Esophagus squamous epithelium (tissue), 5 donors: ENCODE measurements around the gene TRIM24. TPM values are rescaled to one million over a fixed set of nuclear protein-coding genes. Genes with fewer than 3 reads are reported as not detected.

Experiments
- DNase-seq: peaks from one replicate; lab custom pipeline; 2025; lab: John Stamatoyannopoulos, UW
- H3K27ac ChIP-seq, 4 donors: fragments of 200-600 bp; sonication (generic); one replicate each; pipeline ENCODE4 v1.5.1; 2016 to 2019; ENCODE audit warnings: mild to moderate bottlenecking in 1 of 4
- H3K27me3 ChIP-seq, 4 donors: fragments of 200-600 bp; sonication (generic); 1 replicate in 3 of 4; 2 replicates in 1 of 4; pipeline versions ENCODE4 v1.5.1 to v1.6.0; 2017 to 2021; ENCODE audit warnings: antibody characterized with exemption in 1 of 4
- H3K36me3 ChIP-seq, 3 donors: fragments of 200-600 bp; sonication (generic); one replicate each; pipeline ENCODE4 v1.5.1; 2016 to 2019
- H3K4me1 ChIP-seq, 3 donors: fragments of 200-600 bp; sonication (generic); one replicate each; pipeline ENCODE4 v1.5.1; 2017 to 2019
- H3K4me3 ChIP-seq, 4 donors: fragments of 200-600 bp; sonication (generic); 1 replicate in 3 of 4; 2 replicates in 1 of 4; pipeline ENCODE4 v1.5.1; 2016 to 2019; ENCODE audit warnings: mild to moderate bottlenecking in 2 of 4, moderate library complexity in 1 of 4
- H3K9me3 ChIP-seq, 3 donors: fragments of 200-600 bp; sonication (generic); one replicate each; pipeline ENCODE4 v1.5.1; 2016 to 2019
- POLR2A ChIP-seq, 4 donors: fragments of 450-650 bp; IDR thresholded peaks; one replicate each; pipeline ENCODE4 v1.6.1; 2017; ENCODE audit warnings: antibody characterized with exemption in 4 of 4, mild to moderate bottlenecking in 4 of 4, moderate library complexity in 3 of 4
- WGBS, 2 donors: methylation state at CpG; one replicate each; pipeline ENCODE4 v1.1.5; 2018; 5-methylcytosine and 5-hydroxymethylcytosine counted together
- intact Hi-C: fragments of 100-400 bp; cut with DNase I; formaldehyde crosslinking; loops from one replicate; pipeline ENCODE4 v1.15.0; 2022
- total RNA-seq, 4 donors: library from RNA; depleted of rRNA; stranded (reverse); fragments of >200 nt; gene quantifications; one replicate each; pipeline ENCODE4 v1.1.0, GENCODE V29; 2016
- TF ChIP-seq, protein P1 (sequence below), 6 experiments: fragments of 450-650 bp in 4 of 6; fragments of 200-600 bp in 2 of 6; sonication (generic) in 2 of 6; IDR thresholded peaks; one replicate each; pipeline ENCODE4 v1.5.1; 2016 to 2019; ENCODE audit warnings: antibody characterized with exemption in 6 of 6, mild to moderate bottlenecking in 4 of 6, moderate library complexity in 4 of 6
- donor health status: DM: yes; HTN: yes; CAD: no.

TRIM24 gene
- total RNA-seq, 4 donors from 2014 or later: 8.3 to 17.5 (median 15.0) TPM

- TF ChIP-seq, protein P1, sequence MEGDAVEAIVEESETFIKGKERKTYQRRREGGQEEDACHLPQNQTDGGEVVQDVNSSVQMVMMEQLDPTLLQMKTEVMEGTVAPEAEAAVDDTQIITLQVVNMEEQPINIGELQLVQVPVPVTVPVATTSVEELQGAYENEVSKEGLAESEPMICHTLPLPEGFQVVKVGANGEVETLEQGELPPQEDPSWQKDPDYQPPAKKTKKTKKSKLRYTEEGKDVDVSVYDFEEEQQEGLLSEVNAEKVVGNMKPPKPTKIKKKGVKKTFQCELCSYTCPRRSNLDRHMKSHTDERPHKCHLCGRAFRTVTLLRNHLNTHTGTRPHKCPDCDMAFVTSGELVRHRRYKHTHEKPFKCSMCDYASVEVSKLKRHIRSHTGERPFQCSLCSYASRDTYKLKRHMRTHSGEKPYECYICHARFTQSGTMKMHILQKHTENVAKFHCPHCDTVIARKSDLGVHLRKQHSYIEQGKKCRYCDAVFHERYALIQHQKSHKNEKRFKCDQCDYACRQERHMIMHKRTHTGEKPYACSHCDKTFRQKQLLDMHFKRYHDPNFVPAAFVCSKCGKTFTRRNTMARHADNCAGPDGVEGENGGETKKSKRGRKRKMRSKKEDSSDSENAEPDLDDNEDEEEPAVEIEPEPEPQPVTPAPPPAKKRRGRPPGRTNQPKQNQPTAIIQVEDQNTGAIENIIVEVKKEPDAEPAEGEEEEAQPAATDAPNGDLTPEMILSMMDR (IDR thresholded peaks at IDR 0.05): no peak
- TF ChIP-seq POLR2A (IDR thresholded peaks at IDR 0.05): no peak
- Histone ChIP-seq H3K4me1 (no peaks in the 10 kb centered on the region), H3K9me3 (peaks cover 0 to 17% (median 3%) of the 10 kb centered on the region in 3 donors), H3K27ac (no peak overlapping the region), H3K27me3 (no peaks in the 10 kb centered on the region), H3K36me3 (no peaks in the 10 kb centered on the region), H3K4me3 (no peak overlapping the region)
- DNase-seq: no peak
- intact Hi-C loops: no loop called here
- WGBS, 2 donors: 82 to 84% methylated on average over 10 of the region's 10 CpGs
Observed at GRCh38 chr7:138435231-138435919, 24.7 kb upstream of the TRIM24 start.

DNA sequence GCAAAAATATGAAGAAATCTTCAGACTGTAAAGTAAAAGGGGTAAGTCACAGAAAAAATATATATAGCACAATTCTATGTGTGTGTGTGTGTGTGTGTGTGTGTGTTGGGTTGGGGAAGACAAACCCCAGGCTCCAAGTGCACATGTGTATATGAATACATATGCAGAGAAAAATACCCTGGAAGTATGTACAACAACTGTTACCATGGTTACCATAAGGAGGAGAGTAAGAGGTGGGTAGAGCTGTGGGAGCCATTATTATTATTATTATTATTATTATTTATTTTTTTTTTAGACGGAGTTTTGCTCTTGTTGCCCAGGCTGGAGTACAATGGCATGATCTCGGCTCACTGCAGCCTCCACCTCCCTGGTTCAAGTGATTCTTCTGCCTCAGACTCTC is 23.7 kb upstream of the TRIM24 start:
- no peak for DNase-seq
- Histone ChIP-seq H3K36me3 (no peaks in the 10 kb centered on the region), H3K4me1 (no peaks in the 10 kb centered on the region), H3K9me3 (peaks cover 0 to 7% (median 0%) of the 10 kb centered on the region in 3 donors), H3K4me3 (no peak overlapping the region), H3K27me3 (no peaks in the 10 kb centered on the region), H3K27ac (no peak overlapping the region)
- TF ChIP-seq POLR2A (IDR thresholded peaks at IDR 0.05): no peak
- TF ChIP-seq, protein P1 (IDR thresholded peaks at IDR 0.05): no peak
- intact Hi-C loops: no loop called here
- WGBS, 2 donors: 73 to 92% methylated on average over 2 of the region's 2 CpGs

DNA sequence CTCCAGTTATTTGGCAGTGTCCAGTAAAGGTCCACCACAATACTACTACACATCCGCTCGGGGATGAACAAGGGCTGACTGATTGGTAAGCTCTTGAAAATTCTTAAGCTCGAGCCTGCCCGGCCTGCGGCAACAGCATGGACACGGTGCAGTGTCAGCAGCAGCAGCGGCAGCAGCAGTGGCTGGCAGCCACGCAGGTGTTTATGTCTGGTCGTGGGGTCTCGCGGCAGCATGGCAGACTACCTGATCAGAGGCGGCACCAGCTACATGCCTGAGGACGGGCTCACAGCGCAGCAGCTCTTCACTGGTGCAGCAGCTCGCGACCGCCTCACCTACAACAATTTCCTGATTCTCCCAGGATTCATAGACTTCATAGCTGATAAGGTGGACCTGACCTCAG is 19.6 kb upstream of the TRIM24 start:
- Histone ChIP-seq H3K4me1 (no peaks in the 10 kb centered on the region), H3K4me3 (no peak overlapping the region), H3K36me3 (no peaks in the 10 kb centered on the region), H3K9me3 (no peaks in the 10 kb centered on the region), H3K27ac (no peak overlapping the region), H3K27me3 (no peaks in the 10 kb centered on the region)
- 92% methylated on average over 9 of the region's 17 CpGs; no CpG with 5 or more reads in 1 of the 2 donors for WGBS, 2 donors
- no peak for DNase-seq
- TF ChIP-seq, protein P1 (IDR thresholded peaks at IDR 0.05): no peak
- no peak for TF ChIP-seq POLR2A (IDR thresholded peaks at IDR 0.05)
- intact Hi-C loops: no loop called here

DNA sequence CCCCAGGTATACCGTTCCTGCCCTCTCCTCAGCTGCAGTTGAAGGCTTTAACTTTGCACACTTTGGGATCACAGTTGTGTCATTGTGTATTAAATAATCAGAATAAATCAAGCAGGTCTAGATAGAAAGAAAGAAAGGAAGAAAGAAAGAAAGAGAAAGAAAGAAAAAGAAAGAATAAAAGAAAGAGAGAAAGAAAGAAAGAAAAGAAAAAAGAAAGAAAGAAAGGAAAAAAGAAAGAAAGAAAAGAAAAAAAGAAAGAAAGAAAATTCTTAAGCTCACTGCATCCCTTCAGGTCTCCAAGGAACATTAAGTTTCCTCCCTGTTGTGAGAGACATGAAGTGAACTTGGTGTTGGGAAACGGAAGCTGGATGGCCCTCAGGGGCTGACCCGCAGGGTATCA is 17.2 kb upstream of the TRIM24 start:
- H3K36me3 ChIP-seq: no peaks in the 10 kb centered on the region
- TF ChIP-seq, protein P1 (IDR thresholded peaks at IDR 0.05): no peak
- no peak for TF ChIP-seq POLR2A (IDR thresholded peaks at IDR 0.05)
- no peak overlapping the region for H3K27ac ChIP-seq
- H3K9me3 ChIP-seq: no peaks in the 10 kb centered on the region
- DNase-seq: no peak
- no peak overlapping the region for H3K4me3 ChIP-seq
- intact Hi-C loops: no loop called here
- H3K27me3 ChIP-seq: no peaks in the 10 kb centered on the region
- H3K4me1 ChIP-seq: no peaks in the 10 kb centered on the region
- 95 to 97% methylated on average over 2 to 3 of the region's 3 CpGs for WGBS, 2 donors

GRCh38 chr7:138449580-138449979 is 10.5 kb upstream of the TRIM24 start:
- Histone ChIP-seq H3K27me3 (no peaks in the 10 kb centered on the region), H3K36me3 (no peaks in the 10 kb centered on the region), H3K4me1 (no peaks in the 10 kb centered on the region), H3K4me3 (no peak overlapping the region), H3K27ac (no peak overlapping the region), H3K9me3 (no peaks in the 10 kb centered on the region)
- intact Hi-C loops: no loop called here
- 72 to 80% methylated on average over 6 of the region's 6 CpGs for WGBS, 2 donors
- TF ChIP-seq, protein P1 (IDR thresholded peaks at IDR 0.05): peak in 1 of 6 experiments; percentile 18
- no peak for TF ChIP-seq POLR2A (IDR thresholded peaks at IDR 0.05)
- no peak for DNase-seq
